ENCODE measurements around the gene FRS3. TPM values are rescaled to one million over a fixed set of nuclear protein-coding genes. Genes with fewer than 3 reads are reported as not detected.

Gene FRS3
- total and polyA plus RNA-seq, 9 of the 15 experiments (the other 6 are each of a cell fraction or from before 2014, with no cell fraction given) = 0.03 to 3.7 (median 1.6) TPM

DNA sequence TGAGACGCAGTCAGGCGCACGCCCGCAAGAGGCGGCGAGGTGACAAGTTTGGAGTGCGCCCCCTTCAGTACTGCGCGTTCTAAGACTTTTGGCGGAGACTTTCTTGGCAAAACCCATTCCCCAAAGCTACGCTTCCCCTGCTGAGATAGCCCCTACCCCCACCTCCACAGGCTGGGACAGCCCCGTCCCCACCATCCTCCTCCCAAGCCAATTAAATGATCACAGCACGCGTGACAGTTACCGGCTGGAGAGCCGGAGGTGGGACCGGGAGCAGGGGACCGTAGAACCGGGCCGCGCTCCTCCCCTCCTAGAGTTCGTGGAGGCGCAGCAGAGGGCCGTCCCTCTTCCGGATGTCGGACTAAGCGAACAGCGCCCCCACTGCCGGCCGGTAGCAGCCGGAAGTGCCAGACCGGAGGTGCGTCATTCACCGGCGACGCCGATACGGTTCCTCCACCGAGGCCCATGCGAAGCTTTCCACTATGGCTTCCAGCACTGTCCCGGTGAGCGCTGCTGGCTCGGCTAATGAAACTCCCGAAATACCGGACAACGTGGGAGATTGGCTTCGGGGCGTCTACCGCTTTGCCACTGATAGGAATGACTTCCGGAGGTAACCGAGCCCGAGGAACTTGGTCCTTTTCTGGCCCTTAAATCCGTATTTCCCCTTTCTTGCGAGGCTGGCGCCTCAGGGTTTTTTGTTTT is 7.7 kb upstream of the FRS3 start, which contains the start of gene TOMM6 (continued):
- peak in 1 of 2 experiments; percentile 92 for TF ChIP-seq UBTF (IDR thresholded peaks at IDR 0.05; ENCODE audit: borderline replicate concordance in 1 of 2, low read depth in 2 of 2, low read length in 2 of 2)
- no peak for TF ChIP-seq PURB (CRISPR knock-in tag; IDR thresholded peaks at IDR 0.05; ENCODE audit: low read depth)
- TF ChIP-seq TAF9B (IDR thresholded peaks at IDR 0.05; ENCODE audit: partially characterized antibody) = peak; percentile 96
- no peak for TF ChIP-seq DEAF1 (CRISPR knock-in tag; IDR thresholded peaks at IDR 0.05)
- TF ChIP-seq RFX1 (IDR thresholded peaks at IDR 0.05) = no peak
- TF ChIP-seq ZC3H8 (IDR thresholded peaks at IDR 0.05) = peak; percentile 35; the same call in 1 of the 2 replicates
- peak; percentile 53; the same call in 1 of the 2 replicates for TF ChIP-seq ZNF12 (CRISPR knock-in tag; IDR thresholded peaks at IDR 0.05)
- no peak for TF ChIP-seq IRF9 (tag; IDR thresholded peaks at IDR 0.05)
- no peak for TF ChIP-seq ZNF253 (CRISPR knock-in tag; conservative IDR thresholded peaks at IDR 0.05)
- no peak for TF ChIP-seq TFE3 (CRISPR knock-in tag; IDR thresholded peaks at IDR 0.05)
- no peak for TF ChIP-seq ILK (tag; IDR thresholded peaks at IDR 0.05; ENCODE audit: borderline replicate concordance, low read depth)
- TF ChIP-seq HDAC2 (IDR thresholded peaks at IDR 0.05) = peak; percentile 92
- TF ChIP-seq, protein P1, sequence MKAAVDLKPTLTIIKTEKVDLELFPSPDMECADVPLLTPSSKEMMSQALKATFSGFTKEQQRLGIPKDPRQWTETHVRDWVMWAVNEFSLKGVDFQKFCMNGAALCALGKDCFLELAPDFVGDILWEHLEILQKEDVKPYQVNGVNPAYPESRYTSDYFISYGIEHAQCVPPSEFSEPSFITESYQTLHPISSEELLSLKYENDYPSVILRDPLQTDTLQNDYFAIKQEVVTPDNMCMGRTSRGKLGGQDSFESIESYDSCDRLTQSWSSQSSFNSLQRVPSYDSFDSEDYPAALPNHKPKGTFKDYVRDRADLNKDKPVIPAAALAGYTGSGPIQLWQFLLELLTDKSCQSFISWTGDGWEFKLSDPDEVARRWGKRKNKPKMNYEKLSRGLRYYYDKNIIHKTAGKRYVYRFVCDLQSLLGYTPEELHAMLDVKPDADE (conservative IDR thresholded peaks at IDR 0.05; ENCODE audit: control insufficient read depth, low read depth, low read length) = peak; percentile 87
- TF ChIP-seq RHOXF2B (CRISPR knock-in tag; conservative IDR thresholded peaks at IDR 0.05) = 0 out of 2 replicates have a peak, but pooled peaks have one; percentile 44
- no peak for TF ChIP-seq NFYB (IDR thresholded peaks at IDR 0.05; ENCODE audit: extremely low read depth, insufficient read length)
- TF ChIP-seq, protein P2, sequence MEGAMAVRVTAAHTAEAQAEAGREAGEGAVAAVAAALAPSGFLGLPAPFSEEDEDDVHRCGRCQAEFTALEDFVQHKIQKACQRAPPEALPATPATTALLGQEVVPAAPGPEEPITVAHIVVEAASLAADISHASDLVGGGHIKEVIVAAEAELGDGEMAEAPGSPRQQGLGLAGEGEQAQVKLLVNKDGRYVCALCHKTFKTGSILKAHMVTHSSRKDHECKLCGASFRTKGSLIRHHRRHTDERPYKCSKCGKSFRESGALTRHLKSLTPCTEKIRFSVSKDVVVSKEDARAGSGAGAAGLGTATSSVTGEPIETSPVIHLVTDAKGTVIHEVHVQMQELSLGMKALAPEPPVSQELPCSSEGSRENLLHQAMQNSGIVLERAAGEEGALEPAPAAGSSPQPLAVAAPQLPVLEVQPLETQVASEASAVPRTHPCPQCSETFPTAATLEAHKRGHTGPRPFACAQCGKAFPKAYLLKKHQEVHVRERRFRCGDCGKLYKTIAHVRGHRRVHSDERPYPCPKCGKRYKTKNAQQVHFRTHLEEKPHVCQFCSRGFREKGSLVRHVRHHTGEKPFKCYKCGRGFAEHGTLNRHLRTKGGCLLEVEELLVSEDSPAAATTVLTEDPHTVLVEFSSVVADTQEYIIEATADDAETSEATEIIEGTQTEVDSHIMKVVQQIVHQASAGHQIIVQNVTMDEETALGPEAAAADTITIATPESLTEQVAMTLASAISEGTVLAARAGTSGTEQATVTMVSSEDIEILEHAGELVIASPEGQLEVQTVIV (CRISPR knock-in tag; IDR thresholded peaks at IDR 0.05; ENCODE audit: borderline replicate concordance) = no peak

Data from K562 (cell line).